ENCODE results near the gene PIGX. TPM values are rescaled to one million over a fixed set of nuclear protein-coding genes. Genes with fewer than 3 reads are reported as not detected.

PIGX gene
- total RNA-seq, 1 donor from 2014 or later: 37.8 TPM

- no peaks in the 10 kb centered on the region for H3K27me3 Mint-ChIP-seq (ENCODE audit: low read depth)
- no peak for DNase-seq (ENCODE audit: low read depth, low spot score)
- TF ChIP-seq CTCF (conservative IDR thresholded peaks at IDR 0.05): no peak
- no peaks in the 10 kb centered on the region for H3K36me3 Mint-ChIP-seq (ENCODE audit: low read depth)
- H3K27ac Mint-ChIP-seq (ENCODE audit: unreplicated experiment): no peak overlapping the region
- H3K4me1 Mint-ChIP-seq: peaks cover 8% of the 10 kb centered on the region
- H3K4me3 Mint-ChIP-seq: no peak overlapping the region
- H3K9me3 Mint-ChIP-seq: no peaks in the 10 kb centered on the region
These were observed 25.7 kb upstream of the PIGX start for GRCh38 chr3:196686436-196686835.

- no peak overlapping the region for H3K4me3 Mint-ChIP-seq
- H3K27me3 Mint-ChIP-seq (ENCODE audit: low read depth): no peaks in the 10 kb centered on the region
- peaks cover 8% of the 10 kb centered on the region for H3K4me1 Mint-ChIP-seq
- no peak for DNase-seq (ENCODE audit: low read depth, low spot score)
- no peaks in the 10 kb centered on the region for H3K9me3 Mint-ChIP-seq
- no peaks in the 10 kb centered on the region for H3K36me3 Mint-ChIP-seq (ENCODE audit: low read depth)
- TF ChIP-seq CTCF (conservative IDR thresholded peaks at IDR 0.05): no peak
- H3K27ac Mint-ChIP-seq (ENCODE audit: unreplicated experiment): no peak overlapping the region
These were observed 23.8 kb upstream of the PIGX start for GRCh38 chr3:196688349-196688748.

- Mint-ChIP-seq H3K4me3 (no peak overlapping the region), H3K9me3 (no peaks in the 10 kb centered on the region), H3K36me3 (ENCODE audit: low read depth) (no peaks in the 10 kb centered on the region), H3K27ac (ENCODE audit: unreplicated experiment) (no peak overlapping the region), H3K27me3 (ENCODE audit: low read depth) (no peaks in the 10 kb centered on the region), H3K4me1 (peaks cover 2% of the 10 kb centered on the region)
- no peak for DNase-seq (ENCODE audit: low read depth, low spot score)
- TF ChIP-seq CTCF (conservative IDR thresholded peaks at IDR 0.05): no peak
These were observed 22.1 kb upstream of the PIGX start for GRCh38 chr3:196689941-196690660.

GRCh38 chr3:196691386-196691785 is 20.8 kb upstream of the PIGX start:
- no peaks in the 10 kb centered on the region for H3K4me1 Mint-ChIP-seq
- DNase-seq (ENCODE audit: low read depth, low spot score): no peak
- no peaks in the 10 kb centered on the region for H3K9me3 Mint-ChIP-seq
- H3K4me3 Mint-ChIP-seq: no peak overlapping the region
- no peaks in the 10 kb centered on the region for H3K27me3 Mint-ChIP-seq (ENCODE audit: low read depth)
- H3K27ac Mint-ChIP-seq (ENCODE audit: unreplicated experiment): no peak overlapping the region
- TF ChIP-seq CTCF (conservative IDR thresholded peaks at IDR 0.05): no peak
- H3K36me3 Mint-ChIP-seq (ENCODE audit: low read depth): no peaks in the 10 kb centered on the region

- H3K4me3 Mint-ChIP-seq: no peak overlapping the region
- no peaks in the 10 kb centered on the region for H3K9me3 Mint-ChIP-seq
- no peak for TF ChIP-seq CTCF (conservative IDR thresholded peaks at IDR 0.05)
- no peak overlapping the region for H3K27ac Mint-ChIP-seq (ENCODE audit: unreplicated experiment)
- no peak for DNase-seq (ENCODE audit: low read depth, low spot score)
- H3K36me3 Mint-ChIP-seq (ENCODE audit: low read depth): no peaks in the 10 kb centered on the region
- H3K27me3 Mint-ChIP-seq (ENCODE audit: low read depth): no peaks in the 10 kb centered on the region
- H3K4me1 Mint-ChIP-seq: no peaks in the 10 kb centered on the region
These were observed 18.0 kb upstream of the PIGX start for GRCh38 chr3:196694202-196694638.
